ENCODE data around the gene RABGGTB.

DNA sequence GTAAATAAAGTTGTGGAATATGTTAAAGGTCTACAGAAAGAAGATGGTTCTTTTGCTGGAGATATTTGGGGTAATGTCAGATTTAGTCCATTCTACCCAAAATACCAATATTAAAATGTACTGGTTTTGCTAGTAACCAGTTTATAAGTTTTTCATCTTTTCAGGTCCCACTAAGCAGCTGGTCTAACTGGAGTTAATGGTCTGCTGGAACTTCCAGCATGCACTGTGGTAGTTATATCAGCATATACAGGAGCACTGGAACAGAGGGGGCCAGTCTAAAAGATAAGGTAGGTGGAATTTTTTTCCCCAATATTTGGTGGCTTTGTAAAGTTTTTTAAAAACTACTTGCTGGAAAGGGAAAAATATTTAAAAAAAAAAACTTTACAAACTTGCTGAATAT lies 3.9 kb downstream of the RABGGTB start:
- no peak for TF ChIP-seq CTCF (IDR thresholded peaks at IDR 0.05)
- TF ChIP-seq POLR2A (IDR thresholded peaks at IDR 0.05): no peak

All from suprapubic skin (tissue), 3 donors.